PC-9 (cell line): Measurements from ENCODE around the gene ATRNL1. TPM values are rescaled to one million over a fixed set of nuclear protein-coding genes. Genes with fewer than 3 reads are reported as not detected.

Source experiments
- BruUV-seq: library from RNA; stranded (reverse); fragments of 400-500 nt; replicated peaks from 2 replicates; lab custom pipeline; 2021; lab: Mats Ljungman, UMichigan
- CTCF ChIA-PET: fragments of 300-600 bp; sonication (Branson Sonifier 250); formaldehyde crosslinking; loops from one replicate; lab custom pipeline; 2022; ENCODE audit warnings: antibody characterized with exemption; lab: Charles Lee
- POLR2A ChIA-PET: fragments of 300-600 bp; sonication (Branson Sonifier 250); formaldehyde crosslinking; loops from one replicate; lab custom pipeline; 2022; ENCODE audit warnings: antibody characterized with exemption; ENCODE audit not compliant: unreplicated experiment; lab: Charles Lee
- DNase-seq, 2 experiments: peaks; one replicate each; pipeline versions ENCODE4 v3.0.0 to v3.0.0-alpha.2; 2015 to 2022; ENCODE audit warnings: mixed read lengths in 1 of 2
- H2AFZ ChIP-seq: fragments of 200-600 bp; sonication (generic); 2 replicates; pipeline ENCODE4 v1.8.1; 2017; ENCODE audit warnings: antibody characterized with exemption
- H3F3A ChIP-seq: fragments of 200-600 bp; sonication (generic); 2 replicates; pipeline ENCODE4 v1.8.1; 2017; ENCODE audit warnings: antibody characterized with exemption, mild to moderate bottlenecking, low read depth; ENCODE audit not compliant: insufficient read depth
- H3K27ac ChIP-seq: fragments of 200-600 bp; sonication (generic); 2 replicates; pipeline ENCODE4 v1.6.1; 2016; ENCODE audit warnings: mixed run types
- H3K27me3 ChIP-seq: fragments of 200-600 bp; sonication (generic); 2 replicates; pipeline ENCODE4 v1.6.1; 2016; ENCODE audit warnings: low read depth, mixed run types; ENCODE audit not compliant: insufficient read depth
- H3K36me3 ChIP-seq: fragments of 200-600 bp; sonication (generic); 2 replicates; pipeline ENCODE4 v1.6.1; 2016; ENCODE audit warnings: low read depth, mixed run types
- H3K4me1 ChIP-seq: fragments of 200-600 bp; sonication (generic); replicated peaks from 2 replicates; pipeline ENCODE4 v1.6.1; 2016; ENCODE audit warnings: mixed run types; ENCODE audit not compliant: insufficient read depth
- H3K4me2 ChIP-seq: fragments of 200-600 bp; sonication (generic); 2 replicates; pipeline ENCODE4 v1.6.1; 2017; ENCODE audit warnings: mixed run types
- H3K4me3 ChIP-seq: fragments of 200-600 bp; sonication (generic); 2 replicates; pipeline ENCODE4 v1.6.1; 2016; ENCODE audit warnings: mixed run types
- H3K79me2 ChIP-seq: fragments of 200-600 bp; sonication (generic); 2 replicates; pipeline ENCODE4 v1.6.1; 2017; ENCODE audit warnings: low read depth, mixed run types
- H3K9me2 ChIP-seq: fragments of 200-600 bp; sonication (generic); 2 replicates; pipeline ENCODE4 v1.8.1; 2017; ENCODE audit warnings: mild to moderate bottlenecking; ENCODE audit not compliant: insufficient read depth
- H3K9me3 ChIP-seq: fragments of 200-600 bp; sonication (generic); 2 replicates; pipeline ENCODE4 v1.8.1; 2016; ENCODE audit warnings: low read depth; ENCODE audit not compliant: insufficient read depth
- H4K20me1 ChIP-seq: fragments of 200-600 bp; sonication (generic); 2 replicates; pipeline ENCODE4 v1.8.1; 2017; ENCODE audit not compliant: insufficient read depth
- CTCF ChIP-seq: fragments of 200-600 bp; sonication (generic); conservative IDR thresholded peaks from 2 replicates; pipeline ENCODE4 v1.6.1; 2017; ENCODE audit warnings: mixed run types, antibody characterized with exemption, mild to moderate bottlenecking, moderate library complexity
- EZH2 ChIP-seq: fragments of 200-600 bp; sonication (generic); IDR thresholded peaks from 2 replicates; pipeline ENCODE4 v1.8.0; 2017; ENCODE audit warnings: antibody characterized with exemption, low read depth
- intact Hi-C: fragments of 100-400 bp; cut with micrococcal nuclease; formaldehyde crosslinking; loops from one replicate; pipeline ENCODE4 v1.10.0; 2022; ENCODE audit not compliant: unreplicated experiment
- total RNA-seq: library from RNA; stranded (reverse); gene quantifications from 2 replicates; pipeline ENCODE4 v1.2.3, GENCODE V29; 2021

Gene ATRNL1
- total RNA-seq, 1 experiment from 2014 or later = not detected

DNA sequence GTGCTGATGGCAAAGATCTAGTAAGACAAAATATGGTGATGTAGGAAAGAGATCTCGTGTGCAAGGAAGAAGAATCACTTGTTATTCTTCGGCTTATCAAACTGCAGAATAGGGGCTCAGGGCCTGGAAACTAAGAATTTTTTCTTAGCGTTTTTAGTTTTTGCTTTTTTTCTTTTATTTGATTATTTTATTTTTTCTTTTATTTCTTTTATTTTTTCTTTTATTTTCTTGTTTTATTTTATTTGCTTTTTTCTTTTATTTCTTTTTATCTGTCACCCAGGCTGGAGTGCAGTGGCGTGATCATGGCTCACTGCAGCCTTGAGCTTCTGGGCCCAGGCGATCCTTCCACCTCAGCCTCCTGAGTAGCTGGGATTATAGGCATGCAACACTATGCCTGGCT, 70.0 kb downstream of the ATRNL1 start:
- no peak for DNase-seq
- H3K36me3 ChIP-seq = no peaks in the 10 kb centered on the region
- H3K27ac ChIP-seq = no peak overlapping the region
- CTCF ChIA-PET = interaction anchor here (0.7 kb wide), 1 partner anchor 9 kb away, joined by 5 read pairs; no protein-coding TSS in a partner anchor
- no peaks in the 10 kb centered on the region for H3K9me2 ChIP-seq
- POLR2A ChIA-PET = no interaction called here
- H3K4me3 ChIP-seq = no peak overlapping the region
- intact Hi-C loops = no loop called here
- no peak overlapping the region for H3K4me2 ChIP-seq
- H3F3A ChIP-seq = no peaks in the 10 kb centered on the region
- TF ChIP-seq EZH2 = no peak
- H3K79me2 ChIP-seq = no peaks in the 10 kb centered on the region
- no peaks in the 10 kb centered on the region for H3K9me3 ChIP-seq
- no TSS peak for BruUV-seq
- H2AFZ ChIP-seq = no peak overlapping the region
- no peaks in the 10 kb centered on the region for H4K20me1 ChIP-seq
- no peaks in the 10 kb centered on the region for H3K4me1 ChIP-seq
- no peaks in the 10 kb centered on the region for H3K27me3 ChIP-seq

- Histone ChIP-seq H3K27ac (no peak overlapping the region), H3K79me2 (no peaks in the 10 kb centered on the region), H3K4me2 (peak overlapping the region; percentile 63), H3K9me2 (no peaks in the 10 kb centered on the region), H4K20me1 (no peaks in the 10 kb centered on the region), H3K4me3 (peak overlapping the region; percentile 39; the same call in 1 of the 2 replicates), H3K36me3 (no peaks in the 10 kb centered on the region), H2AFZ (no peak overlapping the region), H3K9me3 (no peaks in the 10 kb centered on the region), H3K4me1 (no peaks in the 10 kb centered on the region), H3K27me3 (no peaks in the 10 kb centered on the region), H3F3A (no peaks in the 10 kb centered on the region)
- DNase-seq = no peak
- no peak for TF ChIP-seq EZH2
- no peak for TF ChIP-seq CTCF
- ChIA-PET CTCF (no interaction called here), POLR2A (no interaction called here)
- intact Hi-C loops = no loop called here
- BruUV-seq = no TSS peak
Measured at GRCh38 chr10:115164220-115164619, 71.1 kb downstream of the ATRNL1 start.

GRCh38 chr10:115167751-115168150, 74.6 kb downstream of the ATRNL1 start:
- no peak for DNase-seq
- ChIA-PET POLR2A (no interaction called here), CTCF (no interaction called here)
- H3K79me2 ChIP-seq = no peaks in the 10 kb centered on the region
- TF ChIP-seq EZH2 (no peak), CTCF (no peak)
- H3F3A ChIP-seq = no peaks in the 10 kb centered on the region
- H3K27ac ChIP-seq = no peak overlapping the region
- H3K4me3 ChIP-seq = no peak overlapping the region
- H3K9me2 ChIP-seq = no peaks in the 10 kb centered on the region
- no peaks in the 10 kb centered on the region for H3K4me1 ChIP-seq
- intact Hi-C loops = no loop called here
- no peaks in the 10 kb centered on the region for H3K27me3 ChIP-seq
- no peak overlapping the region for H2AFZ ChIP-seq
- no peaks in the 10 kb centered on the region for H3K36me3 ChIP-seq
- H3K4me2 ChIP-seq = no peak overlapping the region
- no TSS peak for BruUV-seq
- H4K20me1 ChIP-seq = no peaks in the 10 kb centered on the region
- H3K9me3 ChIP-seq = no peaks in the 10 kb centered on the region

DNA sequence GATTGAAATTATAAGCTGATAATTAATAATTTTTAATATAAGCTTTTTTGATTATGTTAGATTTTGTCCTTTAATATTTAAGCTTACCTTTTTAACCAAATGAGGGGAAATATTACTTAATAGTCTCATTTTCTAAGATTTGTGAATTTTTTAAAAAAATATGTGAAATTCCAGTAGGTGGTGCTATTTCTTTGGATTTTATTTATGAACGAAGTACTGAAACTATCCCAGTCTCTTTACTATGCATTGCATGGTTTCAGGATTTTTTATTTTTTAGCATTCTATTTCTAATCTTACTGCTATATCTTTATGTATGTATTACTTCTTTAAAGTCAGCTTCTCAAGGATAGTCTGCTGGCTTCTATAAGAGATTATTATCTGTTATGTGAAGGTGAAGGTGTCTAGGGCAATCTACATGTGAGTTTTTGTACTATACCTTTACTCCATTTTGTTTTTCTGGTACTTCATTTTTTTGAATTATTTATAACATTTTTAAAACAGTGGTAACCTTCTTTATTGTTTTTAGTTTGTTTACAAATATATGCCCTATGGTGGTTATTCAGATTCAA, 78.3 kb downstream of the ATRNL1 start:
- CTCF ChIA-PET = no interaction called here
- no peaks in the 10 kb centered on the region for H3K9me2 ChIP-seq
- no peak overlapping the region for H3K4me3 ChIP-seq
- peak; percentile 62 for TF ChIP-seq CTCF
- no peak for TF ChIP-seq EZH2
- H3K4me1 ChIP-seq = no peaks in the 10 kb centered on the region
- no peaks in the 10 kb centered on the region for H3K36me3 ChIP-seq
- POLR2A ChIA-PET = no interaction called here
- H2AFZ ChIP-seq = no peak overlapping the region
- H3K79me2 ChIP-seq = no peaks in the 10 kb centered on the region
- BruUV-seq = no TSS peak
- intact Hi-C loops = loop anchor here (10.0 kb wide), 1 partner anchor 233 kb away; no protein-coding TSS in a partner anchor
- no peaks in the 10 kb centered on the region for H4K20me1 ChIP-seq
- H3K27me3 ChIP-seq = no peaks in the 10 kb centered on the region
- no peak overlapping the region for H3K27ac ChIP-seq
- no peaks in the 10 kb centered on the region for H3F3A ChIP-seq
- H3K4me2 ChIP-seq = no peak overlapping the region
- H3K9me3 ChIP-seq = no peaks in the 10 kb centered on the region
- no peak for DNase-seq
